ENCODE measurements around the gene HMGB3. TPM values are rescaled to one million over a fixed set of nuclear protein-coding genes. Genes with fewer than 3 reads are reported as not detected.
"Not testable (repeated sequence)": the region's sequence is repeated elsewhere in the genome, so short reads cannot be mapped to it uniquely, and the experiment has no call there.

Gene HMGB3
- total and polyA plus RNA-seq, 5 experiments from 2014 or later, result 0.36 to 0.81 (median 0.49) TPM; not detected in 1

DNA sequence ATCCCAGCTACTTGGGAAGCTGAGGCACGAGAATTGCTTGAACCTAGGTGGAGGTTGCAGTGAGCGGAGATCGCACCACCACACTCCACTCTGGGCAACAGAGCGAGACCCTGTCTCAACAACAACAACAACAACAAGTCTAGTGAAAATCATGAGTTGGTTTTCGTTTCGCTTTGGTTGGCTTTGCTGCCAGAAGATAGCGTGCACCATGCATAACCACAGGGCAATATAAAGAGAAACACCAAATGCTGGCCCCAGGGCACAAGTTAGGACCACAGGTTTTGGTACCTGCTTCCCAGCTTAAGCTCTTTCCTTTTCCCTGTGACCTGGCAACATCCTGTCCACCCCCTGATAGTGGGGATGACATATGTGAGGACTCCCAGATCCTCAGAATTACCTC is 21.5 kb upstream of the HMGB3 start:
- Mint-ChIP-seq H3K9me3 (peaks cover 0 to 2% (median 0%) of the 10 kb centered on the region in 9 donors), H3K27me3 (peaks cover 0 to 3% (median 2%) of the 10 kb centered on the region in 5 donors), H3K27ac (no peak overlapping the region), H3K36me3 (no peaks in the 10 kb centered on the region), H3K4me3 (no peak overlapping the region), H3K4me1 (no peaks in the 10 kb centered on the region)
- DNase-seq (no peak), ATAC-seq (no peak)
- POLR2A ChIA-PET, result no interaction called here

DNA sequence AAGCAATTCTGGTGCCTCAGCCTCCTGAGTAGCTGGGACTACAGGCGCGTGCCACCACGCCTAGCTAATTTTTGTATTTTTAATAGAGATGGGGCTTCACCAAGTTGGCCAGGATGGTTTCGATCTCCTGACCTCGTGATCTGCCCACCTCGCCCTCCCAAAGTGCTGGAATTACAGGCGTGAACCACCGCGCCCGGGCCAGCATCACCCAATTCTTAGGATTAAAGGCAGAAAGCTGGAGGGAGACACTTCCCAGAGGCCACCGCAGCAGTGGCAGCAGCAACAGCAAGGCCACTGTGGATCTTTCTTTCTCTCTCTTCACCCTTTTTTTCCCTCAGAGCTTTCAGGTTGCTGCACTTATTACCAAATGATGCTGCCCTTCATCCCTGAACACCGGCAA is 18.7 kb upstream of the HMGB3 start:
- ATAC-seq, H3K4me1 Mint-ChIP-seq, DNase-seq, H3K36me3 Mint-ChIP-seq, H3K27me3 Mint-ChIP-seq, H3K9me3 Mint-ChIP-seq, H3K4me3 Mint-ChIP-seq, H3K27ac Mint-ChIP-seq, POLR2A ChIA-PET: not testable (repeated sequence)

DNA sequence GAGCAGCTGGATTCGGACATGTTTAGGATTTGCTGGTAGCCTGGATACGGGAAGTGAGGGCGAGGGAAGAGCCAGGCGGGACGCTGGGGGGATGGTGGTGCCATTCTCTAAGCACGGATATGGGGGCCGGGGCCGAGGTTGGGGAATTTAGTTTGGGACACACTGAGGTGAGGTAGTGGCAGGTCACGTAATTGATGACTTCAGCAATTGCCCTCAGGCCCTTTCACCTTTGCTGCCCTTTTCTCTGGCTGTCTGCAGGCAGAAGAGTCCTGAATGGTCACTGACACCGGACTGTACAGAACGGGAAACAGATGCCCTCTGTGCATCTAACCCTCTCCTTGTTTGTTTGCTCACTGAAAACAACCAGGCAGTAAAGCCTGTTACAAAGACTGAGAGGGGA is 16.9 kb upstream of the HMGB3 start:
- ATAC-seq (no peak), DNase-seq (no peak)
- Mint-ChIP-seq H3K27ac (no peak overlapping the region), H3K4me3 (no peak overlapping the region), H3K4me1 (no peaks in the 10 kb centered on the region), H3K36me3 (peaks cover 0 to 2% (median 0%) of the 10 kb centered on the region in 3 donors), H3K27me3 (peaks cover 0 to 6% (median 3%) of the 10 kb centered on the region in 5 donors), H3K9me3 (peaks cover 0 to 2% (median 0%) of the 10 kb centered on the region in 9 donors)
- POLR2A ChIA-PET, result no interaction called here

DNA sequence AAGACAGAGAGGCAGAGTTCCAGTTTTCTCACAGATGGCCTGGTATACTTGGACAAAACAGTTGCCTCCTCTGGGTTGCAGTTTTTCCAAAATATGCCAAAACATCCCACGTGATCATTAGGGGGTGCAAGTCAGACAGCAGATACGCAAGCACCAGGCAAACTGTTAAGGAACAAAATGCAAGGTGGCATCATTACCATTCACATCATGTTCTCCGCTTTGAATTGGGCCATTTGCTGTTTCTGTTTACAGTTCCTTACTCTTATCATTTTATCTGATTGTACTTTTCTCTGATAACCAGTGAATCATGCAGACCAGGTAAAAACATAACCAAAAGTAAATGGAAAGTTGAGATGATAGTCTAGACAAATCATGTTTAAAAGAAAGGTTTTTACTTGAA is 16.4 kb upstream of the HMGB3 start:
- peaks cover 0 to 2% (median 0%) of the 10 kb centered on the region in 9 donors for H3K9me3 Mint-ChIP-seq
- H3K4me1 Mint-ChIP-seq, result no peaks in the 10 kb centered on the region
- H3K27ac Mint-ChIP-seq, result no peak overlapping the region
- H3K27me3 Mint-ChIP-seq, result peaks cover 0 to 6% (median 3%) of the 10 kb centered on the region in 5 donors
- DNase-seq (no peak), ATAC-seq (no peak)
- H3K4me3 Mint-ChIP-seq, result no peak overlapping the region
- H3K36me3 Mint-ChIP-seq, result peaks cover 0 to 2% (median 0%) of the 10 kb centered on the region in 3 donors
- POLR2A ChIA-PET, result no interaction called here

DNA sequence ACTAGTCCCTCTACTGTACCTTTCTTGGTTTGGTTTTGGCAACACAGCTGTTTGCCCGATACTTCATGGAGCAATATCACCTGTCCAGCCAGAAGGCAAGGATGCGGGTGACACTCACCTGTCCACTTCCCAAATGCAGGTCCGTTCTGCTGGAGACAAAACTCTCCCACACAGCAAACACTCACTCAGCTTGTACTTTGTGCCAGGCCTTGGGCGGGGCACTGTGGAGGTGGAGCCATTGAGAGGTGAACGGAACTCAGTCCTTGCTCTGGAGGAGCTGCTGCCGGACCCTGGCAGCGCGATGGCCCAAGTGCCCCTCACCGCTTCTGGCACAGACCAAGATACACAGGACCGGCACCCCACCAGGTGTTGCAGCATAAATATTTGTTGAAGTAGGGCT is 15.3 kb upstream of the HMGB3 start:
- peaks cover 0 to 6% (median 5%) of the 10 kb centered on the region in 5 donors for H3K27me3 Mint-ChIP-seq
- POLR2A ChIA-PET, result no interaction called here
- no peak overlapping the region for H3K4me3 Mint-ChIP-seq
- peaks cover 0 to 2% (median 0%) of the 10 kb centered on the region in 9 donors for H3K9me3 Mint-ChIP-seq
- peaks cover 0 to 2% (median 0%) of the 10 kb centered on the region in 3 donors for H3K36me3 Mint-ChIP-seq
- H3K4me1 Mint-ChIP-seq, result no peaks in the 10 kb centered on the region
- DNase-seq (no peak), ATAC-seq (no peak)
- H3K27ac Mint-ChIP-seq, result no peak overlapping the region

DNA sequence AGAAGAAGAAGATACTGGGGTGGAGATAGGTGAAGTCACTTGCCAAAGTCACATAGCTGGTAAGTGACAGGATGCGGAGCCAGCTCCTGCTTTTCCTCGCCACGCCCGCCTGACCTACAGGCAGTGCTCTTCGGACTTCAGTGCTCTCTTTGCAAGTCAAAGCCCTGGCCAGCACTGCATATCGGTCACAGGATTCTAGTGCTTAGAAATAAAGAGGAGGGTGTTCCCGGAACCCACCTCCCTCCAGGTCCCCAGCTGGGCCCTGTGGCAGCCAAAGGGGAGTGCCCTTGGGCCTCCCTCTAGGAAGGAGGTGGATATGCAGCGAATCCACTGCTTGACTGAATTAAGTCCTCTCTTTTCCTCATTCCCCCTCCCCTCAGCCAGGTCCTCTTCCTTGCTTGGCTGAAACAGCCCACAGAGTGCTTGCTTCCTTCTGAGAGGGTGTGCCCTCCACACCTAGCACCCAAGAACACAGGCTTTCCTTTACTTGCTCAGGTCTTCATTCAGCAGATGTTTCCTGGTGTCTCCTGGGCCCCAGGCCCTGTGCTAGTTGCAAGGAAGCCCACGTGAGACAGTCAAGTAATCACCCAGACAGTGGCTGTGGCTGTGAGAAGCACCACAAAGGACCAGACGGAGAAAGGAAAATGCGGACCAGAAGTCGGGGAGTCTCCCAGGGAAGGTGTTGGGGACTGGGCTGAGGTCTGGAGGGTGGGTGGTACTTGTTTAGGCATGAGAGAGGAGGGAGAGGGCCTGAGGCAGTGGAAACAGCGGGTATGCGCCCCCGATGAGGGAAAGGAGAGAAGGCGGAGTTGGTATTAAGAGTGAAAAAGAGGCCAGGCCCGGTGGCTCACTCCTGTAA is 14.0 kb upstream of the HMGB3 start:
- POLR2A ChIA-PET, result no interaction called here
- Mint-ChIP-seq H3K27me3 (peaks cover 0 to 11% (median 6%) of the 10 kb centered on the region in 5 donors), H3K4me3 (no peak overlapping the region), H3K27ac (no peak overlapping the region), H3K9me3 (peaks cover 0 to 2% (median 0%) of the 10 kb centered on the region in 9 donors), H3K36me3 (peaks cover 0 to 2% (median 0%) of the 10 kb centered on the region in 3 donors), H3K4me1 (no peaks in the 10 kb centered on the region)
- no peak for ATAC-seq
- no peak for DNase-seq

DNA sequence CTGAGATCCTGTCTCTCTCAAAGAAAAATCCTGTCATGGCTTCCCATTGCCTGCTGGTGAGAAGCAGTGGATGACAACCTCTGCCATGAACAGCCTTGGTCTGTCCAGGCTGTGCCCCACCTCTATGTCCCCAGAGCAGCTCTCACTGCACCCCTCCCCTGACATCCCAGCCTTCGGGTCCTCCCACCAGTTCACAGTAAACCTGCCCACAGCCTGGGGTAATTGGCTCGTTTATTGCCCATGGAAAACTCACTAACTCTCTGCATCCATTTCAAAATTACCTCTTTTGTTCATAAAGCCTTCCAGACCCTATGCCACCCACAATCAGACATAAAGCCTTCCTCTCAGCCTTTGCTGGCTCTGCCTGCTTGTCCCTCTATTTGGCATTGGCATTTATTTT is 10.7 kb upstream of the HMGB3 start:
- POLR2A ChIA-PET, result no interaction called here
- H3K4me3 Mint-ChIP-seq, result no peak overlapping the region
- peaks cover 0 to 11% (median 3%) of the 10 kb centered on the region in 5 donors for H3K27me3 Mint-ChIP-seq
- H3K27ac Mint-ChIP-seq, result no peak overlapping the region
- ATAC-seq (no peak), DNase-seq (no peak)
- H3K4me1 Mint-ChIP-seq, result no peaks in the 10 kb centered on the region
- peaks cover 0 to 2% (median 0%) of the 10 kb centered on the region in 9 donors for H3K9me3 Mint-ChIP-seq
- H3K36me3 Mint-ChIP-seq, result peaks cover 0 to 2% (median 0%) of the 10 kb centered on the region in 3 donors

DNA sequence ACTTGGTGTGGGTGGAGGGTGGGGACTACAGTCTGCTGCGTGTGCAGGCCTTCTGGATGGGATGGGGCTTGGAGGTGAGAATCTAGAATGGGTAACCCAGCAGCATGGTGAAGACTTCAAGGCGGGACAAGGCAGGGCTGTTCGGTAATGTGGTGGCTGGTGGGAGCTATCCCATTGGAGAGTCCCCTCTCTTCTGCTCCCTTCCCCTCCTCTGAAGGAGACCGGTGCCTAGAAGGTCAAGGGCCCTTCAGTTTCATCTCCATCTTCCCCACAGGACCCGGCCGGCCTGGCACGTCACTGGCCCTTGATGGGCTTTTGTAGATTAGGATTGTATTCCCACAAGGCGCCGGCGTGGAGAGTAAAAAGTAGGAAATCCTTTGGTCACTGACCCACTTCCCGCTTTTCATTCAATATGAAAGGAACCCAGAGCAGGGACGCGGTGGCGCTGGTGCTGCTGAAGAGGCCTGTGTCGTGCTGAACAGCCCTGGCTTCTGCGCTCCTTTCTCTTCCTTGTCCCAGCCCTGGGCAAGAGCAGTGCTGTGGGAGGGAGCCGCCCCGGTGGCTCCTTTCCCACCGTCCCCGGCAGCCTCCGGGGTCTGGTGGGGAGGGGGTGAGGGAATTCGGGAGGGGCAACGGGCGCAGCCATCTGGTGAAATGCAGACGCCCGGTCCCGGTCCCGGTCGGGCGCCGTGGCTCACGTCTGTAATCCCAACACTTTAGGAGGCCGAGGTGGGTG is 7.3 kb upstream of the HMGB3 start:
- Mint-ChIP-seq H3K4me3 (no peak overlapping the region), H3K27ac (no peak overlapping the region), H3K9me3 (peaks cover 0 to 2% (median 0%) of the 10 kb centered on the region in 9 donors), H3K4me1 (no peaks in the 10 kb centered on the region), H3K27me3 (peaks cover 0 to 11% (median 2%) of the 10 kb centered on the region in 5 donors), H3K36me3 (no peaks in the 10 kb centered on the region)
- DNase-seq (no peak), ATAC-seq (no peak)
- POLR2A ChIA-PET, result no interaction called here

DNA sequence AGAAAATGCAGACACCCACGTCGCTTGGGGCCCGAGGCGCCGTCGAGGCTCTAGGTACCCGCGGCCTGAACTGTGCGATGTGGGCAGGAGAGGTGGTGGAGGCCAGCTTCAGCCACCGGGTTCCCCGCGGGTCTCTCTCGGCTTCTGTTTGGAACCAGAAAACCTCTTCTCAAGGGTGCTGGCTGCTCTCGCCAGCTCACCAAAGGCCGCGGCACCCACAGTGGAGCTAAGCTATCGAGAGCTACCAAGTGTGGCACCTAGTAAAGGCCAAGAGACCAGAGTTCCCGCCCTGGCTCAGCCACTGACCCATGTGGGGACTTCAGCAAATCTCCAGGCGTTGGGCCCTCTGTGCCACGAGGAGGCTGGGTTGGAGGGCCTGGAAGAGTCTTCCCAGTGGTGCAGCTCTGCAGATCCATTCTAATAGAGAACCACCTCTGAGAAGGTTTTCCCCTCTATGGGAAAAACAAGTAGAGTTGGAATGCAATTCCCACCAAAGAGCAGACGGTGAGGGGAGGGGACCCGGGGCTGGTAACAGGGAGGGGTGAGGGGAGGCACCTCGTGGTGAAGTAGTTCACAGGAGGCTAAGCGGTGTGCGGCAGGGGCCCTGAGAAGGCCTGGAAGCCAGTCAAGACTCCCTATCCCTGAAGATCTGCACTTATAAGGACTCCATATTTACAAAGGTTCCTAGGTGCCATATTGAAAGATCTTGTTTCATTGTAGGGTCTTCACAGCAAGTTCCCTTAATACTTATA is 5.5 kb upstream of the HMGB3 start:
- no peak overlapping the region for H3K27ac Mint-ChIP-seq
- ATAC-seq (no peak), DNase-seq (no peak)
- POLR2A ChIA-PET, result no interaction called here
- H3K36me3 Mint-ChIP-seq, result no peaks in the 10 kb centered on the region
- peaks cover 0 to 2% (median 0%) of the 10 kb centered on the region in 9 donors for H3K9me3 Mint-ChIP-seq
- H3K4me1 Mint-ChIP-seq, result peaks cover 0 to 7% (median 1%) of the 10 kb centered on the region in 4 donors
- H3K27me3 Mint-ChIP-seq, result peaks cover 0 to 8% (median 0%) of the 10 kb centered on the region in 5 donors
- no peak overlapping the region for H3K4me3 Mint-ChIP-seq

DNA sequence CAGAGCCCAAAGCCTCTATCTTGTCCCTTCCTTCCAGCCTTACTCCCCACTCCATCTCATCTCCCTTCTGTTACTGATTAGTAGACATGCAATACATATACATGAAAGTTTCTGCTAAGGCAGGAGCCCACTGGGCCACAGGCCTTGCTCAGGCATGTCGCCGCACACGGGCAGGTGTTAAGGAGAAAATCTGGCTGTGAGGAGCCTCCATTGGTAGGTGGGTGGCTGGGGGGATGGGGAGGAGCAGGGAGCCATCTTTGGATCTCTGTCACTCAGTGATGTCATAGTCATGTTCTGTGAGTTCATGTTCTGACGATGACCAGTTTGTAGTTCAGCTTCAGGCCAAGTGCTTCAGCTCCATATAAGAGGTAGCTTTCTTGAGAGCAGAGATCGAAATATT is 2.9 kb upstream of the HMGB3 start:
- ATAC-seq (no peak), DNase-seq (no peak)
- peaks cover 0 to 6% (median 4%) of the 10 kb centered on the region in 5 donors for H3K27me3 Mint-ChIP-seq
- peaks cover 0 to 13% (median 6%) of the 10 kb centered on the region in 4 donors for H3K4me1 Mint-ChIP-seq
- H3K4me3 Mint-ChIP-seq, result no peak overlapping the region
- H3K27ac Mint-ChIP-seq, result no peak overlapping the region
- H3K9me3 Mint-ChIP-seq, result peaks cover 0 to 2% (median 0%) of the 10 kb centered on the region in 9 donors
- POLR2A ChIA-PET, result no interaction called here
- no peaks in the 10 kb centered on the region for H3K36me3 Mint-ChIP-seq

DNA sequence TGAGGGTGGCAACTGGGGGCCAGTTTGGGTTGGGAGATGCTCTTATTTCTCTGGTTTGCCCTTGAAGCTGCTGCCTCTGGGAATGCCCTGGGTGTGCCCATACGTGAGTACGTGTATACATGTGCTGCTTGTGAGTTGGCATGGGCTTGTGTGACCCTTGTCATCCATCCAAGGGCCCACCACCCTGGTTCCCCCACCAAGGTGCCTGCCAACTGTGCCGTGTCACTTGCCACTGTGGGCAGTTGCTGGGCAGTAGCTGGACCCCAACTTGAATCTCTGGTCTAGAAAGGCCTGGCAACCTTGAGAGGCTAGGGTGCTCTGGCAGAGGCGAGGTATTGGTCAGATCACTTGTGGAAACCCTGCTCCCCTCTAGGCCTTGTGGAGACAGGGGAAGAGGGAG is 2.4 kb upstream of the HMGB3 start:
- H3K4me1 Mint-ChIP-seq, result peaks cover 0 to 13% (median 7%) of the 10 kb centered on the region in 4 donors
- no peaks in the 10 kb centered on the region for H3K9me3 Mint-ChIP-seq
- ATAC-seq (no peak), DNase-seq (no peak)
- no peak overlapping the region for H3K27ac Mint-ChIP-seq
- H3K4me3 Mint-ChIP-seq, result peak overlapping the region in 1 of 10 donors; percentile 59
- POLR2A ChIA-PET, result no interaction called here
- H3K36me3 Mint-ChIP-seq, result no peaks in the 10 kb centered on the region
- H3K27me3 Mint-ChIP-seq, result peaks cover 0 to 8% (median 5%) of the 10 kb centered on the region in 5 donors

DNA sequence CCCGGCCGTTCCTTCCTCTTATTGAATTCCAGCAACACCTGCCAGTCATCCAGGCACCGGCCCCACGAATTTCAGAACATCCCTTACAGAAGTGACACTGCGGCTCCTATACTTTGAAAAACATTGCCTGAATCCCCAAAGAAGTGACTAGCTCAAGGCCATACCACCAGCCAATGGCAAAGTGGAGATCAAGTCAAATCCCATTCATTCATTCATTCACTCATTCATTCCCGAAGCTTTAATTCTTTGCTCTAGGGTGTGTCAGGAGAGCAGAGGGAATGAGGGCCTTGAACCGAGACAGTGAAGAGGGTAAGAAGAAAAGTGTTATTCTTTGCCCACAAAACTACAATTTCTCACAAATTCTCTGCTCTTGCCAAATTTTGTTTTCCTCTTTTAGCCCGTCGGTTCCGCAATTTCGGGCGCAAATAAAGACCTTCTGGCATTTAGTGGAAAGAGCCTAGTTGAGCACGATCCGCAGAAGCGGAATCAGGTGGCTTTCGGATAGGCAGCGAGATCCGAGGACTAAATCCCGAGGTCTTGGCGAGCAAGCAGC is 824 bp upstream of the HMGB3 start:
- no peaks in the 10 kb centered on the region for H3K9me3 Mint-ChIP-seq
- peak overlapping the region; percentile 66 to 78 (median 74) for H3K4me3 Mint-ChIP-seq
- POLR2A ChIA-PET, result no interaction called here
- H3K27me3 Mint-ChIP-seq, result peaks cover 4 to 12% (median 6%) of the 10 kb centered on the region in 5 donors
- no peak for ATAC-seq
- DNase-seq, result no peak
- peaks cover 0 to 13% (median 7%) of the 10 kb centered on the region in 4 donors for H3K4me1 Mint-ChIP-seq
- H3K36me3 Mint-ChIP-seq, result no peaks in the 10 kb centered on the region
- H3K27ac Mint-ChIP-seq, result peak overlapping the region in 3 of 10 donors; percentile 51 to 73 (median 52)
